ENCODE measurements around the gene TBC1D1.

The TBC1D1 gene

GRCh38 chr4:38154681-38155588 is 264.1 kb downstream of the TBC1D1 start:
- DNase-seq = peak; percentile 31

DNA sequence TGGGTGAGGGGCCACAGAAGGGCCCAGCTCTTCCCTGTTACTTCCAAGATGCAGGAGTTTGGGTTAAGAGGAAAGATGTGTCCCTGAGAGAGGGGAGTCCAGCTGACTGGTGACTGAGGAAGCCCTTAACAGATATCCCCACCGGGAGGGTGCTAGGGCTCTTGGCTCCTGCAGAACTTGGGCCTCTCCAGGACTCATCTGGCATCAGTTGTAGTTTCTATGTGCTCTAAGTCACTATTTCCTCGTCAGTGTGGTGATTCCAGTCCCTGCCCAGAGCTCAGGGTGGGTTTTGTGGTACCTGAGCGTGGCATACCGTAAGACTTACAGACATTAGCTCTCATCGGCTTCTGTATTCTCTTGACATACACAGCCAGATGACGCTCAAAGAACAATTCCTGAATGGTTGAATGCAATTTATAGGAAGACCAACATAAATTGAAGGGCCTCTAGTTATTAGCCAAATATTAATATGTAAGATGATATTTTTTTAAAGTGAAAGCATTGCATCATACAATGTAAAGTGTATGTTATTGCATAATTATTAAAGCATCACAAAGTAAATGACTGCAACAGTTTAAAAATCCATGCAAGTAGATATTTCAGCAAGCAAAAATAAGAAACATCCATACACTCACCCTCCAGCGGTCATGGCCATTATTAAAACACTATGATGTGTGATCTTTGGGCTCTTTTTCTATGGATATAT is 264.9 kb downstream of the TBC1D1 start:
- no peak for DNase-seq

- DNase-seq = no peak
These were observed 266.7 kb downstream of the TBC1D1 start for GRCh38 chr4:38157592-38157991.

DNA sequence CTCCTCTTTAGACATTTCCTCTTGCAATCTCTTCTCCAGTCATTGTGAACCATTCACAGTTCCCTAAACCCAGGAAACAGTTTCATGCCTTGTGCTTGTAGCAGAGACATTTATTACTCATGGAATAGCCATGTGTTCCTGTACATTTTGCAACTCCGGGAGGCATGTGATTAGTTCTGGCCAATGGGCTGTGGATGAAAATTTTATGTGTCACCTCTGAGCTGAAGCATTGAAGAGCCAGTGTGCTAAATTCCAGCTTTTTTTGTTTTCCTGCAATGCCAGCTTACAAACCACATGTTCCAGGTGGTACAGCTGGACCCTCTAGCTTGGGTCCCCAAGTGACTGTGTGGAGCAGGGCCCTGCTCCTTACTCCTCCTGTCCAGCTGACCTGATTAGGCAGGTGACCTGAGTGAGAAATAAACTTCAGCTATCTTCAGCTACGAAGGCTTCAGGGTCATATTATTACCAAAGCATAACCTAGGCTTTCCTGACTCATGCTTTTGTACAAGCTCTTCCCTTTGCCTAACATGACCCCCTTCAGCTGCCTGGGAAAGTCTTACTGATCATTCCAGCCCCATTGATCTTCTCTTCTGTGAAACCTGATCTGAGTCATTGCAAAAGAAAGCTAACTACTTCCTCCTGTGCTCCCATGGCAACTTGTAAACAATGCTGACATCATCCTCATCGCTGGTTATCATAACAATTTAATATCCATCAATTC is 269.8 kb downstream of the TBC1D1 start:
- DNase-seq = no peak

GRCh38 chr4:38161208-38162113 is 270.6 kb downstream of the TBC1D1 start:
- no peak for DNase-seq

DNA sequence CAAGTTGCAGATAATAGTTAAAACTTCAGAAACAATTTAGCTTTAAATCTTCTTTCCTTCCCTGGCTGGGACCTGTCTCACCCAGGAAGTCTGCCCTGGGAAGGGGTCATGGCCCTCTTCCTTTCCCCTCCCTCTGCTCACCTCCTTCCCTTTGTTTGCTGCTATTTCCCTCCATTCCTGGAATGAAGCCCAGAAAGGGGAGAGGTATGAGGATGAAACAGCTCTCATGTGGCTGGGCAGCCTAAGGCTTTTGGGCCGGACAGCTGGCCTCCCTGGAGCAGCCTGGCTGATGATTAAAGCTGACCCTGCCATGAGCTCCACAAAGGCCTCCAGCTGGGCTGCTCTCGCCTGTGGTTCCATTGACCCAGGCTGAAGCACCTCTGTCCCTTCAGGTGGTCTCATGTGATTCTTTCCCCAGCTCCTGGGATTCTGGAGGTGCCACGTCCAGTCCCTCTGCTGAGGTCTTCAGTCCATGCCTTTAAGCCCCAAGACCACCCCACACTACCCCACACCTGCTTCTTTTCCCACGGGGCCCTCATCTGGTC is 271.4 kb downstream of the TBC1D1 start:
- DNase-seq = no peak

- no peak for DNase-seq
These were observed 272.5 kb downstream of the TBC1D1 start for GRCh38 chr4:38163216-38164006.

GRCh38 chr4:38164346-38164745 is 273.5 kb downstream of the TBC1D1 start:
- DNase-seq = no peak

- DNase-seq = no peak
These were observed 275.2 kb downstream of the TBC1D1 start for GRCh38 chr4:38166082-38166481.

DNA sequence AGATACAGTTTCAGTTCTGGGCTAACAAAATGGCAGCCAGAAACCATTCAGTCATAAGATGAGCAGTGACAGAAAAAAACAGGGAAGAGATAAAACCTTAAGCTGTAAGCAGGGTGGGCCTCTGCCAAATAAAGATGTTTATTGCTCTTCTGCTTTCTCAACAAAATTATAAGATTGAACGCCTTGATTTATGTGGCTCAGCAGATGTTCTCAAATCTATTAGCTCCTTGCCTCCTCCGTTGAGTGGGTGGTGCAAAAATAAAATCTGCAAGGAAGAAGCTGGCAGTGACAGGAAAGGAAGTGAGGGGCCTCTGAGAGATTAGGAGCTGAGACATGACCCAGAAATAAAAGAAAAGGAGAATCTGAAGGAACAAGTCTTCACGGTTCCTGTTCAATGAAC is 275.9 kb downstream of the TBC1D1 start:
- DNase-seq = no peak

- no peak for DNase-seq
These were observed 277.1 kb downstream of the TBC1D1 start for GRCh38 chr4:38167973-38168372.

- no peak for DNase-seq
These were observed 278.6 kb downstream of the TBC1D1 start for GRCh38 chr4:38169524-38169923.

GRCh38 chr4:38170338-38171169 is 279.7 kb downstream of the TBC1D1 start:
- no peak for DNase-seq

DNA sequence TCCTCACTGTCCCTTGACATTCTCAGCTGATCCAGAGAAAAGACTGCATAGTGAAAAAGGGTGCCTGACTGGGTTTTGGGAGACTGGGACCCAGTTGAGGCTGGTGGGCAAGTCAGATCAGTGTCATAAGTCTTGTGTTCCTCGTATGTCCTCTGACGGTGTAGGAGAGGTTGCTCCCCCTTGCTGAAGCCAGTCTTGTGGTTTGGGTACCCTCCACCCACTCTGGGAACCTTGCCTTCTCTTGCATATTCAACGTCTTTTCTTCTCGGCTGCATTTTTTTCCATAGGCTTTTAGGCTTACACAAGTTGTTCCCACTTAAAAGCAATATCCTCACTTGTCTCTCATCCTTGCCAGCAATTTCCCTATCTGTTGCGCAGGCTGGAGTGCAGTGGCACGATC is 281.2 kb downstream of the TBC1D1 start:
- no peak for DNase-seq

GRCh38 chr4:38173935-38174518 is 283.1 kb downstream of the TBC1D1 start:
- DNase-seq = no peak

DNA sequence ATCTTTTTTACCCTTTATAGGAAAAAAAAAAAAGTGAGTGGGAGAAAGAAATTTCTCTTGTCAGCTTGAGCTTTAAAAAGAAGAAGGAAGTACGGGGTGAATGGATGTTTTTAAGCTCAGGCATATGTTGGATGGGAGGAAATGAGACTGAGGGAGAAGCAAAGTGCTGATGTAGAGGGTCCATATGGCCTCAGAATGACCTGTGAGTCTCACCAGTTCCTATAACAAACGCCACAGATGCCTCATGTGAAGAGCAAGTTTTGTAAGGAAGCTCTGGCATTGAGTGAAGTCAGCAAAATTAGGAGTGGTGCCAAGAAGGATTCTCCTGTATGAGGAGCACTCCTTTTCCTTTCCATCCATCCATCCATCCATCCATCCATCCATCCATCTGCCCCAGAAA is 283.9 kb downstream of the TBC1D1 start:
- DNase-seq = no peak

DNA sequence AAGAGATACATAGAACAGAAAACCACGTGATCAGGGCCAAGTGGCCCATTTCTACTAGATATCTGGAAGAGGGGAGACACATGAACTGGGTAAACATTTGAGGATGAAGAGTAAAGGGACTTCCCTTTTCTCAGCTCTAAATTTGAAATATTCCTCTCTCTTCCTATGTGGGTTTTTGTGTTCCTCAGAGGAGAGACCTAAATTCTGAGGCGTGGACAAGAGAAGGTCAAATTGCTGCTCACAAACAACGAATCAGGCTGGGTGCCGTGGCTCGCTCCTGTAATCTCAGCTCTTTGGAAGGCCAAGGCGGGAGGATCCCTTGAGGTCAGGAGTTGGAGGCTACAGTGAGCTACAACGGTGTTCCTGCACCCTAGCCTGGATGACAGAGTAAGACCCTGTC is 285.3 kb downstream of the TBC1D1 start:
- no peak for DNase-seq

GRCh38 chr4:38177035-38177546 is 286.2 kb downstream of the TBC1D1 start:
- DNase-seq = peak; percentile 57

DNA sequence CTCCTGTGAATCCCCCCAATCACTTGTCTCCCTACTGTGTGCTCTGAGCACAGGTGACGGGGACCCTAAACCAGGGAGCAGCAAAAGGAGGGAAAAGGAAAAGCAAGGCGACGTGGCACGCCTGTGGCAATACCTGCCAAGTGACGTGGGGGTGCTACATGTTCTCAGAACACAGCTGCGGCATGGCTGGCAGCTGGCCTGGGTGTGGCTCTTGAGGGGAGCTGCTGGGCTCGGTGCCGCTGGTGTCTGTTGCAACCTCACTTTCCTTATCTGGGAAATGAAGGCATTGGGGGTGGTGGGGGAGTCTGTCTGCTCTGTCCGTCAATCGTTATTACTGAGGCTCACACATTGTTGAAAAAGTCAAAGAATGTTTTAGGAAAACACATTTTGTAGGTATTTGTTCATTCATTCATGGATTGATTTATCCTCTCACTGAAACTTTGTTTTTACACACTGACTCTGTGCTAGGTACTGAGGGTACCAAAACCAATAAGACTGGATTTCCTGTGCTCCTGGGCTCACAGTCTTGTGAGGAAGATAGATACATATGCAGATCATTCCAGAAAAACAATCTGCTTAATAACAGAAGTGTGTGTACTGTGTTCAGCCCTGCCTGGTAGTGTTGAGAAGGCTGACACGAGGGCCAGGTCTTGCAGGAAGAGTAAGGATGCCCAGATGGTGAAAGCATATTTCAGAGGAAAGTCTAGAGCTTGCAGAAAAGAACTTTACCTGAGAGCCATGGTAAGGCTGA is 286.9 kb downstream of the TBC1D1 start:
- DNase-seq = peak; percentile 56
